Measurements from ENCODE around the gene MYO7A. TPM values are rescaled to one million over a fixed set of nuclear protein-coding genes. Genes with fewer than 3 reads are reported as not detected.
A peak's percentile ranks its signal among the peaks of the same experiment; 100 is the strongest.

Gene MYO7A
- total RNA-seq, 1 donor from 2014 or later: 46.4 TPM

- H3K4me1 ChIP-seq: no peaks in the 10 kb centered on the region
- H3K27ac ChIP-seq: no peak overlapping the region
- intact Hi-C loops (cut with DNase I): no loop called here
- peak in 1 of 2 donors; percentile 21 for DNase-seq (ENCODE audit: low spot score in 2 of 2)
- TF ChIP-seq CTCF (IDR thresholded peaks at IDR 0.05): no peak
- peak overlapping the region in 1 of 2 donors; percentile 19 for H3K4me3 ChIP-seq
- H3K27me3 ChIP-seq: no peaks in the 10 kb centered on the region
- H3K36me3 ChIP-seq: no peaks in the 10 kb centered on the region
- H3K9me3 ChIP-seq: no peaks in the 10 kb centered on the region
Observed at GRCh38 chr11:77175869-77176539, 48.0 kb downstream of the MYO7A start.

DNA sequence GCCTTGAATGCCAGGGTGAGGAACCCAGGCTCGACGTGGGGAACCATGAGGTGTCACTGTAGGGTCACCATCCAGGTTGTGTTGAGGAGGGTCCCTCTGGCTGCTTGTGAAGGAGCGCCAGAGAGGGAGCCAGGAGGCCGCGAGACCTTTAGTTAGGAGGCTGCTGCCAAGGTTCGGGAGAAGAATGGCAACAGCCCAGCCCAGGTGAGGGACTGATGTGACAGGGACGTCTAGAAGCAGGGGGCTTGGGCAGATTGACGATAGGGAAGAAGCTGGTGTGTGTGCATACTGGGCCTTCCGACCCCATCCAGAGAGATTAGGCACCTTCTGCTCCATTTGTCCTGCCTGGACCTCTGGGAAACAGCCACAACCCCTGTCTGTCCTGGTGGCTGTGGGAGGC lies 49.0 kb downstream of the MYO7A start:
- intact Hi-C loops (cut with DNase I): no loop called here
- H3K27ac ChIP-seq: no peak overlapping the region
- no peak for TF ChIP-seq CTCF (IDR thresholded peaks at IDR 0.05)
- no peaks in the 10 kb centered on the region for H3K9me3 ChIP-seq
- no peaks in the 10 kb centered on the region for H3K27me3 ChIP-seq
- H3K4me1 ChIP-seq: no peaks in the 10 kb centered on the region
- H3K4me3 ChIP-seq: no peak overlapping the region
- DNase-seq (ENCODE audit: low spot score in 2 of 2): no peak
- H3K36me3 ChIP-seq: no peaks in the 10 kb centered on the region

DNA sequence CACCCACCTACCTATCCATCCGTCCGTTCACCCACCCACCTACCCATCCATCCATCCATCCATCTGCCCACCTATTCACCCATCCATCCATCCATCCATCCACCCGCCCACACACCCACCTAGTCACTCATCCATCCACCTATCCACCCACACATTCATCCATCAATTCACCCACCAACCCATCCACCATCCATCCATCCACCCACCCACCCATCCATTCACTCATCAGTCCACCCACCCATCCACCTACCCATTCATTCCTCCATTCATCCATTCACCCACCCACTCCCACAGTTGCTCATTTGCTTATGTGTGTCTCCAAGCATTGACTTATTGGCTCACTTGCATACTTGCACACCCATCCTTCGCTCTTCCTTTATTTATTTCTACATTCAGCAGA lies 50.1 kb downstream of the MYO7A start:
- no peaks in the 10 kb centered on the region for H3K36me3 ChIP-seq
- no peak overlapping the region for H3K4me3 ChIP-seq
- H3K27ac ChIP-seq: no peak overlapping the region
- TF ChIP-seq CTCF (IDR thresholded peaks at IDR 0.05): no peak
- intact Hi-C loops (cut with DNase I): no loop called here
- no peaks in the 10 kb centered on the region for H3K4me1 ChIP-seq
- H3K9me3 ChIP-seq: no peaks in the 10 kb centered on the region
- no peaks in the 10 kb centered on the region for H3K27me3 ChIP-seq
- DNase-seq (ENCODE audit: low spot score in 2 of 2): no peak

DNA sequence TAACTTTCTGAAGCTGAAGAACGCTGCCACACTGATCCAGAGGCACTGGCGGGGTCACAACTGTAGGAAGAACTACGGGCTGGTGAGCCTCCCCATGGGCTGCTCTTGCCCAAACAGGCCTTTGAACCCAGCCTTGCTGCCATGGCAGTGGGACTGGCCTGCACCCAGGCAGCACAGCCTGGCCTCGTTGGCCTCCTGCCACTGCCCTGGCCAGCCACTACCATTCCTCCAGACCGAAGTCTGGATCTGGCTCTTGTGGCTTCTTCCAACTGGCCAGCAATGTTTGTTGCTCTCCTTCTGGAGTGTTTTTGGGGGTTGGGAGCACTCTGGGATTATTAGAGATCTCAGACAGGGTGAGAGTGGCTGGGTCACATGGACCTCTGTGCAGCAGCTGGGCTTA lies 51.0 kb downstream of the MYO7A start:
- H3K27ac ChIP-seq: no peak overlapping the region
- TF ChIP-seq CTCF (IDR thresholded peaks at IDR 0.05): no peak
- H3K4me1 ChIP-seq: no peaks in the 10 kb centered on the region
- no peaks in the 10 kb centered on the region for H3K36me3 ChIP-seq
- H3K4me3 ChIP-seq: no peak overlapping the region
- no peaks in the 10 kb centered on the region for H3K9me3 ChIP-seq
- DNase-seq (ENCODE audit: low spot score in 2 of 2): no peak
- intact Hi-C loops (cut with DNase I): no loop called here
- no peaks in the 10 kb centered on the region for H3K27me3 ChIP-seq

GRCh38 chr11:77179681-77180080 lies 51.6 kb downstream of the MYO7A start:
- Histone ChIP-seq H3K27ac (no peak overlapping the region), H3K9me3 (no peaks in the 10 kb centered on the region), H3K4me1 (no peaks in the 10 kb centered on the region), H3K4me3 (no peak overlapping the region), H3K36me3 (no peaks in the 10 kb centered on the region), H3K27me3 (no peaks in the 10 kb centered on the region)
- TF ChIP-seq CTCF (IDR thresholded peaks at IDR 0.05): no peak
- intact Hi-C loops (cut with DNase I): no loop called here
- no peak for DNase-seq (ENCODE audit: low spot score in 2 of 2)

DNA sequence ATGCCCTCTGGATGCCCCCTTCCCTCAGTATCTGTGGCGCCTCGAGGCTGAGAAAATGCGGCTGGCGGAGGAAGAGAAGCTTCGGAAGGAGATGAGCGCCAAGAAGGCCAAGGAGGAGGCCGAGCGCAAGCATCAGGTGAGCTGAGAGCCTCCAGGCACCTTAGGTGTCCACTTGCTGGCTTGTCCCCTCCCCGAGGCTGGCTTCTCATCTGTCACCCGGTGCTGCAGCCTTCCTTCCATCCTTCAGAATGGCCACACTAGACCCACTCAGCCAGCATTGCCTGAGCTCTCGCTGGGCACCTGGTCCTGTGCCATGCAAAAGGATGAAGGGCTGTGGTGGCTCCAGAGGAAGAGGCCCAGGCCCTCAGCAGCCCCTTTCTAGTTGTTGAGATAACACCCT lies 52.3 kb downstream of the MYO7A start:
- no peaks in the 10 kb centered on the region for H3K27me3 ChIP-seq
- no peak for DNase-seq (ENCODE audit: low spot score in 2 of 2)
- H3K9me3 ChIP-seq: no peaks in the 10 kb centered on the region
- no peak overlapping the region for H3K4me3 ChIP-seq
- TF ChIP-seq CTCF (IDR thresholded peaks at IDR 0.05): no peak
- no peak overlapping the region for H3K27ac ChIP-seq
- H3K4me1 ChIP-seq: no peaks in the 10 kb centered on the region
- no peaks in the 10 kb centered on the region for H3K36me3 ChIP-seq
- intact Hi-C loops (cut with DNase I): no loop called here

All from ascending aorta (tissue), 2 donors.